CD14-positive monocyte (primary cell): ENCODE data around the gene KCTD5. TPM values are rescaled to one million over a fixed set of nuclear protein-coding genes. Genes with fewer than 3 reads are reported as not detected.

Source experiments
- DNase-seq, 3 donors: peaks; one replicate each; pipeline ENCODE4 v3.0.0-alpha.2; 2011 to 2022
- H2AFZ ChIP-seq: 2 replicates; pipeline ENCODE4 v1.6.0; 2012; ENCODE audit warnings: mild to moderate bottlenecking, low read depth, low read length, inconsistent platforms; ENCODE audit not compliant: insufficient read depth, poor library complexity, severe bottlenecking
- H3K27ac ChIP-seq, 2 donors: 1 replicate in 1 of 2; 2 replicates in 1 of 2; pipeline ENCODE4 v1.5.1; 2012 to 2013; ENCODE audit warnings: low read length in 2 of 2, control low read depth in 1 of 2, inconsistent platforms in 1 of 2, low read depth in 1 of 2, mild to moderate bottlenecking in 1 of 2
- H3K27me3 ChIP-seq, 2 donors: one replicate each; pipeline versions ENCODE4 v1.6.0 to v1.6.1; 2011 to 2013; ENCODE audit warnings: low read length in 2 of 2; ENCODE audit not compliant: control insufficient read depth in 2 of 2, insufficient read depth in 2 of 2
- H3K36me3 ChIP-seq, 2 donors: replicated peaks in 1 of 2; 1 replicate in 1 of 2; 2 replicates in 1 of 2; pipeline versions ENCODE4 v1.5.1 to v1.6.1; 2012 to 2013; ENCODE audit warnings: low read length in 2 of 2, control low read depth in 1 of 2, inconsistent platforms in 1 of 2, mild to moderate bottlenecking in 1 of 2; ENCODE audit not compliant: insufficient read depth in 2 of 2, control insufficient read depth in 1 of 2
- H3K4me1 ChIP-seq, 2 donors: 1 replicate in 1 of 2; 2 replicates in 1 of 2; pipeline versions ENCODE4 v1.5.1 to v1.6.1; 2012 to 2013; ENCODE audit warnings: low read length in 2 of 2, control low read depth in 1 of 2, inconsistent platforms in 1 of 2, mild to moderate bottlenecking in 1 of 2, moderate library complexity in 1 of 2; ENCODE audit not compliant: insufficient read depth in 2 of 2, control insufficient read depth in 1 of 2
- H3K4me2 ChIP-seq: replicated peaks from 2 replicates; pipeline ENCODE3; 2012; ENCODE audit warnings: low read length, moderate library complexity, mild to moderate bottlenecking; ENCODE audit not compliant: poor library complexity, severe bottlenecking; ENCODE audit errors: extremely low read depth
- H3K4me3 ChIP-seq, 3 experiments: fragments of 200-600 bp in 1 of 3; sonication (generic) in 1 of 3; replicated peaks in 1 of 3; 1 replicate in 2 of 3; 2 replicates in 1 of 3; pipeline ENCODE4 v1.5.1; 2011 to 2013; ENCODE audit warnings: low read length in 3 of 3, mild to moderate bottlenecking in 3 of 3, control low read depth in 2 of 3, low read depth in 2 of 3, inconsistent platforms in 1 of 3, moderate library complexity in 1 of 3
- H3K79me2 ChIP-seq: 2 replicates; pipeline ENCODE4 v1.6.0; 2012; ENCODE audit warnings: mild to moderate bottlenecking, control low read depth, inconsistent platforms, low read length, moderate library complexity; ENCODE audit not compliant: insufficient read depth
- H3K9ac ChIP-seq: 2 replicates; pipeline ENCODE4 v1.6.0; 2017; ENCODE audit warnings: low read length, mild to moderate bottlenecking; ENCODE audit not compliant: insufficient read depth, poor library complexity, severe bottlenecking
- H3K9me3 ChIP-seq, 2 donors: replicated peaks in 1 of 2; 1 replicate in 1 of 2; 2 replicates in 1 of 2; pipeline versions ENCODE4 v1.5.1 to v1.6.1; 2012 to 2013; ENCODE audit warnings: low read length in 2 of 2, control low read depth in 1 of 2; ENCODE audit not compliant: control insufficient read depth in 1 of 2, insufficient read depth in 1 of 2
- H4K20me1 ChIP-seq: 2 replicates; pipeline ENCODE4 v1.6.0; 2012; ENCODE audit warnings: mild to moderate bottlenecking, low read length, control low read depth, moderate library complexity; ENCODE audit not compliant: insufficient read depth
- H3K27ac Mint-ChIP-seq, 7 donors: one replicate each; pipeline ENCODE4 v1.8.0; 2020; ENCODE audit warnings: mild to moderate bottlenecking in 7 of 7, mixed read lengths in 7 of 7, moderate library complexity in 6 of 7, inconsistent platforms in 2 of 7
- H3K27me3 Mint-ChIP-seq, 3 donors: one replicate each; pipeline ENCODE4 v1.8.0; 2021 to 2022; ENCODE audit warnings: low read depth in 3 of 3, mild to moderate bottlenecking in 3 of 3, mixed read lengths in 3 of 3, moderate library complexity in 3 of 3, inconsistent platforms in 1 of 3
- H3K36me3 Mint-ChIP-seq, 2 donors: one replicate each; pipeline ENCODE4 v1.8.0; 2020; ENCODE audit warnings: mixed read lengths in 2 of 2, inconsistent platforms in 1 of 2, mild to moderate bottlenecking in 1 of 2
- H3K4me1 Mint-ChIP-seq: one replicate; pipeline ENCODE4 v1.8.0; 2020; ENCODE audit warnings: mild to moderate bottlenecking, mixed read lengths
- H3K4me3 Mint-ChIP-seq, 2 donors: one replicate each; pipeline ENCODE4 v1.8.0; 2020; ENCODE audit warnings: mild to moderate bottlenecking in 2 of 2, mixed read lengths in 2 of 2, moderate library complexity in 1 of 2
- H3K9me3 Mint-ChIP-seq, 7 donors: one replicate each; pipeline ENCODE4 v1.8.0; 2020 to 2022; ENCODE audit warnings: mixed read lengths in 7 of 7, mild to moderate bottlenecking in 6 of 7, moderate library complexity in 6 of 7, inconsistent platforms in 2 of 7
- WGBS: methylation state at CpG from one replicate; pipeline ENCODE4 v1.1.5; 2013; ENCODE audit warnings: missing lambda C conversion rate; ENCODE audit not compliant: insufficient coverage; 5-methylcytosine and 5-hydroxymethylcytosine counted together
- intact Hi-C, 2 donors: fragments of 100-400 bp; cut with micrococcal nuclease; formaldehyde crosslinking; loops; one replicate each; pipeline versions ENCODE4 v1.15.0 to v1.15.1; 2023
- polyA plus RNA-seq, 3 donors: library from polyadenylated mRNA; depleted of rRNA in 1 of 3; unstranded in 2 of 3; stranded (reverse) in 1 of 3; fragments of 300-500 nt in 2 of 3; fragments of >200 nt in 1 of 3; fragmentation: Illumina TruSeq in 2 of 3; gene quantifications; 1 replicate in 2 of 3; 2 replicates in 1 of 3; pipeline ENCODE4 v1.2.3, GENCODE V29; 2012 to 2021
- TF ChIP-seq, protein P1 (sequence below): fragments of 200-600 bp; IDR thresholded peaks from one replicate; pipeline ENCODE4 v1.8.0; 2022; ENCODE audit warnings: antibody characterized with exemption, mild to moderate bottlenecking

Gene KCTD5
- polyA plus RNA-seq, 3 donors: 16.0 to 23.1 (median 21.0) TPM

DNA sequence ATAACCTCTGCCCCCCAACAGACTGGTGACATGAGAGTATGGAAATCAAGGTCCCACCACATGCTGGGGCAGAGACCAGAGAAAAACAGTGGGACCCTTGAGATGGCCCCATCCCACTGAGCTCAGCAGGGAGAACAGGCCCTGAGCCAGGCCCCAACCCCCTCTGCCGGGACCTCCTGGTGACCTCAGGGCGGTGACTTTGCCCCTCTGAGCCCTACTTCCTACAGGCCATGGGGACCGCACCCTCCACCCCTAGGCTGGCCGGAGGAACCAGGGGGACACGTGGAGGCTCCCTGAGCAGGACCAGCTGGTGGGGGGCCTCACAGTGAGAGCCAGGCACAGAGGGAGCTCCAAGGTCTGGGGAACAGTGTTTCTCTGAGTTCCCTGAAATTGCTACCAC is 56.3 kb downstream of the KCTD5 start:
- H3K79me2 ChIP-seq: no peaks in the 10 kb centered on the region
- H3K9me3 ChIP-seq: no peaks in the 10 kb centered on the region
- 93% methylated on average over 3 of the region's 5 CpGs for WGBS
- H3K4me1 Mint-ChIP-seq: peaks cover 3% of the 10 kb centered on the region
- intact Hi-C loops: no loop called here
- H2AFZ ChIP-seq: no peak overlapping the region
- no peak overlapping the region for H3K4me2 ChIP-seq
- H3K27ac ChIP-seq: no peak overlapping the region
- H3K27me3 ChIP-seq: no peaks in the 10 kb centered on the region
- TF ChIP-seq, protein P1, sequence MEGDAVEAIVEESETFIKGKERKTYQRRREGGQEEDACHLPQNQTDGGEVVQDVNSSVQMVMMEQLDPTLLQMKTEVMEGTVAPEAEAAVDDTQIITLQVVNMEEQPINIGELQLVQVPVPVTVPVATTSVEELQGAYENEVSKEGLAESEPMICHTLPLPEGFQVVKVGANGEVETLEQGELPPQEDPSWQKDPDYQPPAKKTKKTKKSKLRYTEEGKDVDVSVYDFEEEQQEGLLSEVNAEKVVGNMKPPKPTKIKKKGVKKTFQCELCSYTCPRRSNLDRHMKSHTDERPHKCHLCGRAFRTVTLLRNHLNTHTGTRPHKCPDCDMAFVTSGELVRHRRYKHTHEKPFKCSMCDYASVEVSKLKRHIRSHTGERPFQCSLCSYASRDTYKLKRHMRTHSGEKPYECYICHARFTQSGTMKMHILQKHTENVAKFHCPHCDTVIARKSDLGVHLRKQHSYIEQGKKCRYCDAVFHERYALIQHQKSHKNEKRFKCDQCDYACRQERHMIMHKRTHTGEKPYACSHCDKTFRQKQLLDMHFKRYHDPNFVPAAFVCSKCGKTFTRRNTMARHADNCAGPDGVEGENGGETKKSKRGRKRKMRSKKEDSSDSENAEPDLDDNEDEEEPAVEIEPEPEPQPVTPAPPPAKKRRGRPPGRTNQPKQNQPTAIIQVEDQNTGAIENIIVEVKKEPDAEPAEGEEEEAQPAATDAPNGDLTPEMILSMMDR: no peak
- H3K9ac ChIP-seq: no peak overlapping the region
- no peak overlapping the region for H3K4me3 ChIP-seq
- no peaks in the 10 kb centered on the region for H3K9me3 Mint-ChIP-seq
- peaks cover 0 to 5% (median 2%) of the 10 kb centered on the region in 3 donors for H3K27me3 Mint-ChIP-seq
- H3K4me1 ChIP-seq: no peaks in the 10 kb centered on the region
- no peaks in the 10 kb centered on the region for H4K20me1 ChIP-seq
- H3K27ac Mint-ChIP-seq: no peak overlapping the region
- no peak for DNase-seq
- H3K4me3 Mint-ChIP-seq: no peak overlapping the region
- no peaks in the 10 kb centered on the region for H3K36me3 ChIP-seq
- H3K36me3 Mint-ChIP-seq: no peaks in the 10 kb centered on the region

DNA sequence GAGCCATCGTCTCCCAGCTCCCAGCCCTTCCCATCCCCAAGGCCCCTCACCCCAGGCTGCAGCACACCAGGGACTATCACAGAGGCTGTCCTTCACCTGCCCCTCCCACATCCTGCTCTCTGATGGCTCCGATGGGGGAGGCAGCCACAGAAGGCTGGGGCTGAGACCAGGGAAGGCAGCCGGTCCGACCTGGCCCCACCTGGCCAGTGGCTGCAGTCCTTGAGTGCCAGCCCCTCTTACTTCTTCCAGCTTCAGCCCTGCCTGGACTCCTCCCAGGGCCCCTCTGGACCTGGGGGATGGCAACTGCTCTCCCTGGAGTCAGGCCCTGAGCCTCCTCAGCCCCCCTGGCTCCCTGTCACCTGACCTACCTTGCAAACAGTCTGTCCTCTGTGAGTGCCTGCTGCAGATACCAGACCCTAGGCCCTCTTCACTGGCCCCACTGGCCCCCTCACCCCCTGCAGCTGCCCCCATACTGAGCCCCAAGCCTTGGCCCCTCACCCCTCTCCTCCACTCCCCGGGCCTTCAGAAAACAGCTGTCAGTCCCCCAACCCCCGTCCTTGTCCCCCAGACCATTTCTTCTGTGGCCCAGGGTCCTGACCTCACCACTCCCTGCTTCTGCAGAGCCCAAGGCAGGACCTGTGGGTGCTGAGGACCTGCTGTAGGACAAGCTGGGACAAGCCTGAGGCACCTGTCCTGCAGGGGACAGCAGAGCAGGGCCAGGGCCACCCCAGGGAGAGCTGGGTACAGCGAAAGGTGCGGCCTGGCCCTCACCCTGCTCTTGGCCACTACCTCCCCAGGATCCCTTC is 57.5 kb downstream of the KCTD5 start:
- Histone ChIP-seq H3K4me1 (no peaks in the 10 kb centered on the region), H3K36me3 (no peaks in the 10 kb centered on the region), H3K27me3 (no peaks in the 10 kb centered on the region), H3K4me2 (no peak overlapping the region), H3K27ac (no peak overlapping the region), H3K79me2 (no peaks in the 10 kb centered on the region), H2AFZ (no peak overlapping the region), H3K9ac (no peak overlapping the region), H3K9me3 (no peaks in the 10 kb centered on the region), H3K4me3 (no peak overlapping the region), H4K20me1 (no peaks in the 10 kb centered on the region)
- Mint-ChIP-seq H3K9me3 (no peaks in the 10 kb centered on the region), H3K4me3 (no peak overlapping the region), H3K27ac (no peak overlapping the region), H3K27me3 (peaks cover 0 to 3% (median 2%) of the 10 kb centered on the region in 3 donors), H3K36me3 (no peaks in the 10 kb centered on the region), H3K4me1 (peaks cover 2% of the 10 kb centered on the region)
- DNase-seq: no peak
- TF ChIP-seq, protein P1: no peak
- 84% methylated on average over 6 of the region's 8 CpGs for WGBS
- intact Hi-C loops: no loop called here
